ENCODE data around the gene ASB15.

Gene ASB15

GRCh38 chr7:123673752-123674398 lies 72.3 kb downstream of the ASB15 start:
- Mint-ChIP-seq H3K9me3 (no peaks in the 10 kb centered on the region), H3K27ac (no peak overlapping the region), H3K4me1 (no peaks in the 10 kb centered on the region)

GRCh38 chr7:123674399-123675180 lies 73.0 kb downstream of the ASB15 start:
- H3K4me1 Mint-ChIP-seq = no peaks in the 10 kb centered on the region
- DNase-seq (ENCODE audit: low spot score in 2 of 2) (no peak), ATAC-seq (ENCODE audit: low read depth) (no peak)
- H3K9me3 Mint-ChIP-seq = no peaks in the 10 kb centered on the region
- H3K27ac Mint-ChIP-seq = no peak overlapping the region
- no peaks in the 10 kb centered on the region for H3K36me3 Mint-ChIP-seq
- no peak overlapping the region for H3K4me3 Mint-ChIP-seq
- H3K27me3 Mint-ChIP-seq = no peaks in the 10 kb centered on the region

More at GRCh38 chr7:123673752-123674398, 72.3 kb downstream of the ASB15 start:
- H3K36me3 Mint-ChIP-seq = no peaks in the 10 kb centered on the region
- DNase-seq (ENCODE audit: low spot score in 2 of 2) (no peak), ATAC-seq (ENCODE audit: low read depth) (no peak)
- H3K27me3 Mint-ChIP-seq = peaks cover 1% of the 10 kb centered on the region
- H3K4me3 Mint-ChIP-seq = no peak overlapping the region

- Mint-ChIP-seq H3K27ac (no peak overlapping the region), H3K36me3 (no peaks in the 10 kb centered on the region), H3K4me3 (no peak overlapping the region), H3K9me3 (no peaks in the 10 kb centered on the region), H3K27me3 (no peaks in the 10 kb centered on the region), H3K4me1 (no peaks in the 10 kb centered on the region)
- no peak for DNase-seq (ENCODE audit: low spot score in 2 of 2)
- ATAC-seq (ENCODE audit: low read depth) = no peak
Measured at GRCh38 chr7:123675181-123675473, 73.5 kb downstream of the ASB15 start.

- Mint-ChIP-seq H3K36me3 (no peaks in the 10 kb centered on the region), H3K27ac (no peak overlapping the region), H3K4me1 (no peaks in the 10 kb centered on the region), H3K27me3 (no peaks in the 10 kb centered on the region), H3K4me3 (no peak overlapping the region), H3K9me3 (no peaks in the 10 kb centered on the region)
- no peak for ATAC-seq (ENCODE audit: low read depth)
- DNase-seq (ENCODE audit: low spot score in 2 of 2) = no peak
Measured at GRCh38 chr7:123677061-123677715, 75.6 kb downstream of the ASB15 start.

- no peak overlapping the region for H3K4me3 Mint-ChIP-seq
- no peak for ATAC-seq (ENCODE audit: low read depth)
- no peaks in the 10 kb centered on the region for H3K4me1 Mint-ChIP-seq
- H3K9me3 Mint-ChIP-seq = no peaks in the 10 kb centered on the region
- DNase-seq (ENCODE audit: low spot score in 2 of 2) = no peak
- no peaks in the 10 kb centered on the region for H3K27me3 Mint-ChIP-seq
- H3K36me3 Mint-ChIP-seq = peaks cover 4% of the 10 kb centered on the region
- H3K27ac Mint-ChIP-seq = no peak overlapping the region
Measured at GRCh38 chr7:123679614-123680013, 78.0 kb downstream of the ASB15 start.

GRCh38 chr7:123680580-123680979 lies 79.0 kb downstream of the ASB15 start:
- Mint-ChIP-seq H3K4me3 (no peak overlapping the region), H3K4me1 (no peaks in the 10 kb centered on the region), H3K27ac (no peak overlapping the region), H3K27me3 (no peaks in the 10 kb centered on the region), H3K36me3 (peaks cover 8% of the 10 kb centered on the region), H3K9me3 (no peaks in the 10 kb centered on the region)
- DNase-seq (ENCODE audit: low spot score in 2 of 2) (no peak), ATAC-seq (ENCODE audit: low read depth) (no peak)

- DNase-seq (ENCODE audit: low spot score in 2 of 2) = no peak
- H3K36me3 Mint-ChIP-seq = peaks cover 8% of the 10 kb centered on the region
Measured at GRCh38 chr7:123681561-123681960, 79.9 kb downstream of the ASB15 start.

GRCh38 chr7:123682690-123683089 lies 81.1 kb downstream of the ASB15 start:
- no peaks in the 10 kb centered on the region for H3K4me1 Mint-ChIP-seq
- no peak overlapping the region for H3K4me3 Mint-ChIP-seq
- H3K27me3 Mint-ChIP-seq = no peaks in the 10 kb centered on the region
- H3K9me3 Mint-ChIP-seq = no peaks in the 10 kb centered on the region
- DNase-seq (ENCODE audit: low spot score in 2 of 2) (peak in 1 of 2 donors; percentile 9), ATAC-seq (ENCODE audit: low read depth) (no peak)
- H3K27ac Mint-ChIP-seq = no peak overlapping the region
- peaks cover 13% of the 10 kb centered on the region for H3K36me3 Mint-ChIP-seq

More at GRCh38 chr7:123681561-123681960, 79.9 kb downstream of the ASB15 start:
- Mint-ChIP-seq H3K9me3 (no peaks in the 10 kb centered on the region), H3K27ac (no peak overlapping the region), H3K27me3 (no peaks in the 10 kb centered on the region), H3K4me3 (no peak overlapping the region), H3K4me1 (no peaks in the 10 kb centered on the region)
- no peak for ATAC-seq (ENCODE audit: low read depth)

GRCh38 chr7:123687161-123687560 lies 85.5 kb downstream of the ASB15 start:
- peaks cover 18% of the 10 kb centered on the region for H3K36me3 Mint-ChIP-seq
- no peaks in the 10 kb centered on the region for H3K27me3 Mint-ChIP-seq
- no peaks in the 10 kb centered on the region for H3K9me3 Mint-ChIP-seq
- DNase-seq (ENCODE audit: low spot score in 2 of 2) = no peak
- no peak for ATAC-seq (ENCODE audit: low read depth)
- H3K4me1 Mint-ChIP-seq = no peaks in the 10 kb centered on the region
- H3K4me3 Mint-ChIP-seq = no peak overlapping the region
- H3K27ac Mint-ChIP-seq = no peak overlapping the region

- Mint-ChIP-seq H3K4me3 (no peak overlapping the region), H3K36me3 (peaks cover 23% of the 10 kb centered on the region), H3K4me1 (no peaks in the 10 kb centered on the region), H3K9me3 (no peaks in the 10 kb centered on the region), H3K27me3 (no peaks in the 10 kb centered on the region), H3K27ac (no peak overlapping the region)
- DNase-seq (ENCODE audit: low spot score in 2 of 2) = no peak
- ATAC-seq (ENCODE audit: low read depth) = no peak
Measured at GRCh38 chr7:123687727-123688126, 86.1 kb downstream of the ASB15 start.

Measured in memory B cell (primary cell).